Hepatocyte (in vitro differentiated cells): ENCODE measurements around the gene RNF213. TPM values are rescaled to one million over a fixed set of nuclear protein-coding genes. Genes with fewer than 3 reads are reported as not detected.

Experiments used
- DNase-seq: peaks from one replicate; pipeline ENCODE4 v3.0.0-alpha.2; 2016; ENCODE audit warnings: low spot score
- H2AFZ ChIP-seq: fragments of 200-600 bp; sonication (generic); 2 replicates; pipeline ENCODE4 v1.6.0; 2016; ENCODE audit warnings: antibody characterized with exemption, mild to moderate bottlenecking
- H3K27ac ChIP-seq: fragments of 200-600 bp; sonication (generic); 2 replicates; pipeline ENCODE4 v1.5.1; 2016; ENCODE audit warnings: mild to moderate bottlenecking
- H3K27me3 ChIP-seq: fragments of 200-600 bp; sonication (generic); 2 replicates; pipeline ENCODE4 v1.6.1; 2016
- H3K36me3 ChIP-seq: fragments of 200-600 bp; sonication (generic); replicated peaks from 2 replicates; pipeline ENCODE4 v1.5.1; 2016; ENCODE audit warnings: low read depth; ENCODE audit not compliant: insufficient read depth
- H3K4me1 ChIP-seq: fragments of 200-600 bp; sonication (generic); 2 replicates; pipeline ENCODE4 v1.5.1; 2016; ENCODE audit warnings: mild to moderate bottlenecking, moderate library complexity; ENCODE audit not compliant: insufficient read depth
- H3K4me2 ChIP-seq: fragments of 200-600 bp; sonication (generic); 2 replicates; pipeline ENCODE4 v1.6.0; 2016
- H3K4me3 ChIP-seq: fragments of 200-600 bp; sonication (generic); 2 replicates; pipeline ENCODE4 v1.5.1; 2016; ENCODE audit warnings: mild to moderate bottlenecking
- H3K79me2 ChIP-seq: fragments of 200-600 bp; sonication (generic); 2 replicates; pipeline ENCODE4 v1.6.0; 2017; ENCODE audit warnings: mild to moderate bottlenecking
- H3K9me2 ChIP-seq: fragments of 200-600 bp; sonication (generic); replicated peaks from 2 replicates; pipeline ENCODE4 v1.6.0; 2017; ENCODE audit warnings: mild to moderate bottlenecking; ENCODE audit not compliant: insufficient read depth
- H3K9me3 ChIP-seq: fragments of 200-600 bp; sonication (generic); 2 replicates; pipeline ENCODE4 v1.5.1; 2016; ENCODE audit warnings: low read depth, mild to moderate bottlenecking
- H4K20me1 ChIP-seq: fragments of 200-600 bp; sonication (generic); 2 replicates; pipeline ENCODE4 v1.6.0; 2016; ENCODE audit warnings: mild to moderate bottlenecking; ENCODE audit not compliant: insufficient read depth, poor library complexity, severe bottlenecking
- EZH2 ChIP-seq: fragments of 200-600 bp; sonication (generic); IDR thresholded peaks from 2 replicates; pipeline ENCODE4 v1.6.1; 2016; ENCODE audit warnings: antibody characterized with exemption, mild to moderate bottlenecking, borderline replicate concordance
- EZH2phosphoT487 ChIP-seq: fragments of 200-600 bp; sonication (generic); IDR thresholded peaks from one replicate; pipeline ENCODE4 v1.6.1; 2018; ENCODE audit warnings: antibody characterized with exemption, mild to moderate bottlenecking, low read depth, moderate library complexity; ENCODE audit not compliant: unreplicated experiment, severe bottlenecking
- WGBS: methylation state at CpG from one replicate; pipeline ENCODE4 v1.1.6; 2016; ENCODE audit warnings: low lambda C conversion rate; ENCODE audit errors: missing lambda C conversion rate; 5-methylcytosine and 5-hydroxymethylcytosine counted together
- polyA plus RNA-seq: library from polyadenylated mRNA; unstranded; fragments of >200 nt; fragmentation: Nextera tagmentation; extraction: Ambion mirVana; gene quantifications from 2 replicates; pipeline ENCODE4 v1.2.1, GENCODE V29; 2016
- total RNA-seq: library from RNA; depleted of rRNA; stranded (reverse); fragments of >200 nt; gene quantifications from 2 replicates; pipeline ENCODE4 v1.2.3, GENCODE V29; 2014
- TF ChIP-seq, protein P1 (sequence below): fragments of 200-600 bp; sonication (generic); IDR thresholded peaks from 2 replicates; pipeline ENCODE4 v1.5.1; 2016; ENCODE audit warnings: antibody characterized with exemption, mild to moderate bottlenecking; ENCODE audit not compliant: poor library complexity

Gene RNF213
- total and polyA plus RNA-seq, 2 experiments from 2014 or later = 21.1 to 57.4 TPM

DNA sequence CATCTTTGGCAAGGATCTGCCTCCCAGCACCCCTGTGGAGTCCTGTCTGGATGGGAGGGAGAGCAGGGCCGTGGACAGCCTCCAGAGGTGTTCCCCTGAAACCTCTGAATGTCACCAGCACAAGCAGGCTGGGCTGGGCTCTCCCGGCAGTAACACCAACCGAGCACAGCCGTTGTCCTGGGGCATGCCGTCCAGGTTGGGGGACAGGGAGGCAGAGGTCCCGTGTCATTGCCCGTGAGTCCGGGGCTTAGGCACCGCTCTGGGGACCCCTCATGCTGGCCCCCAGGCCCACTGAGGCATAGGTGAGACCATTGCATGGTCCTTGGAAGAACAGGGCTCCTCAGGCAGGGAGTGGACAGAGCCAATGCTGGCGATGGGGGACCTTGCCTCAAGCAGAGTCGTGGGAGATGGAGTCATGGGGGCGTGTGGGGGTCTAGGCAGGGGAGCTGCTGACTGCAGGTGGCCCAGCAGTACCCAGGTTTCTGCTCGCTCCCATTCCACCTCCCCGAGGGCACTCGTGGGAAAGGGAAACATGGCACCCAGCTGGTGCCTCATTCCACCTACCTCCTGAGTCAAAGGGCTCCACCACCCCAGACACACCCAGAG is 171.8 kb downstream of the RNF213 start:
- no peaks in the 10 kb centered on the region for H3K36me3 ChIP-seq
- no peaks in the 10 kb centered on the region for H3K27me3 ChIP-seq
- no peaks in the 10 kb centered on the region for H3K9me3 ChIP-seq
- no peaks in the 10 kb centered on the region for H3K9me2 ChIP-seq
- H3K4me1 ChIP-seq = no peaks in the 10 kb centered on the region
- no peak for TF ChIP-seq EZH2phosphoT487
- no peak for TF ChIP-seq EZH2
- TF ChIP-seq, protein P1, sequence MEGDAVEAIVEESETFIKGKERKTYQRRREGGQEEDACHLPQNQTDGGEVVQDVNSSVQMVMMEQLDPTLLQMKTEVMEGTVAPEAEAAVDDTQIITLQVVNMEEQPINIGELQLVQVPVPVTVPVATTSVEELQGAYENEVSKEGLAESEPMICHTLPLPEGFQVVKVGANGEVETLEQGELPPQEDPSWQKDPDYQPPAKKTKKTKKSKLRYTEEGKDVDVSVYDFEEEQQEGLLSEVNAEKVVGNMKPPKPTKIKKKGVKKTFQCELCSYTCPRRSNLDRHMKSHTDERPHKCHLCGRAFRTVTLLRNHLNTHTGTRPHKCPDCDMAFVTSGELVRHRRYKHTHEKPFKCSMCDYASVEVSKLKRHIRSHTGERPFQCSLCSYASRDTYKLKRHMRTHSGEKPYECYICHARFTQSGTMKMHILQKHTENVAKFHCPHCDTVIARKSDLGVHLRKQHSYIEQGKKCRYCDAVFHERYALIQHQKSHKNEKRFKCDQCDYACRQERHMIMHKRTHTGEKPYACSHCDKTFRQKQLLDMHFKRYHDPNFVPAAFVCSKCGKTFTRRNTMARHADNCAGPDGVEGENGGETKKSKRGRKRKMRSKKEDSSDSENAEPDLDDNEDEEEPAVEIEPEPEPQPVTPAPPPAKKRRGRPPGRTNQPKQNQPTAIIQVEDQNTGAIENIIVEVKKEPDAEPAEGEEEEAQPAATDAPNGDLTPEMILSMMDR = no peak
- DNase-seq = no peak
- H3K79me2 ChIP-seq = no peaks in the 10 kb centered on the region
- no peak overlapping the region for H3K27ac ChIP-seq
- H2AFZ ChIP-seq = no peak overlapping the region
- no peaks in the 10 kb centered on the region for H4K20me1 ChIP-seq
- 82% methylated on average over 14 of the region's 15 CpGs for whole genome bisulfite sequencing
- H3K4me2 ChIP-seq = no peak overlapping the region
- no peak overlapping the region for H3K4me3 ChIP-seq

DNA sequence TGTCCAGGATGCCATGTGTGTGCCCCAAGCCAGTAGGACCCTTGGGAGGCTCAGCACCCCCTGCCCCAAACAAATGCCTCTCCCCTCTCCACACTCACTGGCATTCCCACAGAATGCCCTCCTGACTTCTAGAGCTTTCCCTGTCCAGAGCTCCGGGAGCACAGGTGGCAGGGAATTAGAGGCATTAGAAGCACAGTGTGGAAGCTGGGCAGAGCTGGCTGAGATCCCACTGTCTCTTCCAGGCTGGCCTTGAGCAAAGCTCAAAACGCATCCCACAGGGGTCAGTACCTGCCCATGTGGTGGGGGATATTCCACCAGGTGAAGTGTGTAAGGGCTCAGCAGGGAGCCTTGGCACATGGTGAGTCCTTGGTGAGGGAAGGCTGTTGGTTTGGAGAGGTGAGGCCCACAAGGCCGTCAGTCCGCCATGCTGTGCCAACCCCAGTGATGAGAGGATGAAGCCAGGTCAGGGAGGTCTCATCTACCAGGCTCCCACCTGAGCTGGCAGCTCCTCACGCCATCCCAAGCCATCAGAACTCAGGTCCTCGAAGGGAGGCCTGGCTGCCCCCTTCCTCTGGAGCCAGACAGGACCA is 172.4 kb downstream of the RNF213 start:
- H2AFZ ChIP-seq = no peak overlapping the region
- H3K27me3 ChIP-seq = no peaks in the 10 kb centered on the region
- no peak for TF ChIP-seq EZH2
- no peak for TF ChIP-seq EZH2phosphoT487
- TF ChIP-seq, protein P1 = no peak
- no peak overlapping the region for H3K4me3 ChIP-seq
- H3K79me2 ChIP-seq = no peaks in the 10 kb centered on the region
- H3K4me1 ChIP-seq = no peaks in the 10 kb centered on the region
- H3K4me2 ChIP-seq = no peak overlapping the region
- no peaks in the 10 kb centered on the region for H4K20me1 ChIP-seq
- H3K9me3 ChIP-seq = no peaks in the 10 kb centered on the region
- H3K27ac ChIP-seq = no peak overlapping the region
- no peaks in the 10 kb centered on the region for H3K9me2 ChIP-seq
- DNase-seq = no peak
- H3K36me3 ChIP-seq = no peaks in the 10 kb centered on the region
- WGBS = 89% methylated on average over 6 of the region's 6 CpGs

DNA sequence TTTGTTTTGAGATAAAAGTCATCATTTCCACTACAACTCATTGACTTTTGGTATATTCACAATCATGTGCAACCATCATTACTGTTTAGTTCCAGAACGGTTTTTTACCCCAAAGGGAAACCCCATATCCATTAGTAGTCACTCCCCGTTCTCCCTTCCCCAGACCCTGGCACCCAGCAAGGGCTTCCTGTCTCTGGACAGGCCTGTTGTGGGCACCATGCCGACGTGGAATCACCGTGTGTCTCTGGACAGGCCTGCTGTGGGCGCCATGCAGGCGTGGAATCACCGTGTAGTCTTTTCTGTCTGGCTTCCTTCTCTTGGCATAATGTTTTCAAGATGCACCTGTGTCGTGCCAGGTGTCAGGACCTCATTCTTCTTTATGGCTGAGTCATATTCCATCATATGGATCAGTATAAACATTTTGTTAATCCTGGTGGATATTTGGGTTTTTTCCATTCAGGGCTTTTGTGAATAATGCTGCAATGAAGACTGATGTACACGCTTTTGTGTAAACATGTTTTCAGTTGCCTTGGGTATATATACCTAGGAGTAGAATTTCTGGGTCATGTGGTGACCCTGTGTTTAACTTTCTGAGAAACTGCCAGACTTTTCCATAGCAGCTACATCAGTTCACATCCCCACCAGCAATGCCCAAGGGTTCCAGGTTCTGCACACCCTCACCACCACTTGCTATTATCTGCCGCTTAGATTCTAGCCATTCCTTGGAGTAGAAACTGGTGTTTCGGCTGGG is 173.4 kb downstream of the RNF213 start:
- TF ChIP-seq EZH2phosphoT487 = no peak
- TF ChIP-seq EZH2 = no peak
- TF ChIP-seq, protein P1 = no peak
- no peaks in the 10 kb centered on the region for H3K4me1 ChIP-seq
- no peaks in the 10 kb centered on the region for H3K79me2 ChIP-seq
- H3K27ac ChIP-seq = no peak overlapping the region
- no peak for DNase-seq
- H3K36me3 ChIP-seq = no peaks in the 10 kb centered on the region
- no peak overlapping the region for H3K4me2 ChIP-seq
- no peak overlapping the region for H2AFZ ChIP-seq
- no peaks in the 10 kb centered on the region for H3K9me3 ChIP-seq
- no peak overlapping the region for H3K4me3 ChIP-seq
- 75% methylated on average over 12 of the region's 12 CpGs for WGBS
- no peaks in the 10 kb centered on the region for H3K9me2 ChIP-seq
- H3K27me3 ChIP-seq = no peaks in the 10 kb centered on the region
- no peaks in the 10 kb centered on the region for H4K20me1 ChIP-seq
